Brain microvascular endothelial cell (primary cell): ENCODE results near the gene LRP6.

Experiments used
- DNase-seq: peaks from one replicate; pipeline ENCODE4 v3.0.0-alpha.2; 2020
- H3K27ac ChIP-seq: fragments of 250-450 bp; sonication (Bioruptor Pico); 2 replicates; pipeline ENCODE4 v1.5.1; 2020; ENCODE audit warnings: mild to moderate bottlenecking, moderate library complexity
- H3K27me3 ChIP-seq: fragments of 250-450 bp; sonication (Bioruptor Pico); replicated peaks from 2 replicates; pipeline ENCODE4 v1.5.1; 2020; ENCODE audit warnings: mild to moderate bottlenecking
- H3K36me3 ChIP-seq: fragments of 250-450 bp; sonication (Bioruptor Pico); replicated peaks from 2 replicates; pipeline ENCODE4 v1.5.1; 2020; ENCODE audit warnings: mild to moderate bottlenecking
- H3K4me3 ChIP-seq: 2 replicates; pipeline ENCODE4 v1.5.1; 2011; ENCODE audit warnings: low read depth, mild to moderate bottlenecking, control low read depth, low read length, moderate library complexity
- CTCF ChIP-seq: IDR thresholded peaks from 2 replicates; pipeline ENCODE4 v1.5.1; 2011; ENCODE audit warnings: low read depth, mild to moderate bottlenecking, moderate library complexity, low read length, control low read depth, inconsistent platforms; ENCODE audit errors: missing control alignments
- in situ Hi-C: cut with HindIII; loops from 2 replicates; pipeline ENCODE4 v1.10.0; 2017; ENCODE audit warnings: low sequenced_read_pairs, low pct_ligation_motif_present

The LRP6 gene

GRCh38 chr12:12099102-12099501, 167.7 kb downstream of the LRP6 start:
- Histone ChIP-seq H3K36me3 (no peaks in the 10 kb centered on the region), H3K4me3 (no peak overlapping the region), H3K27ac (no peak overlapping the region), H3K27me3 (no peaks in the 10 kb centered on the region)
- DNase-seq: no peak
- in situ Hi-C loops: loop anchor here (25.0 kb wide), 1 partner anchor 238 kb away; no protein-coding TSS in a partner anchor
- TF ChIP-seq CTCF: no peak

- Histone ChIP-seq H3K27me3 (no peaks in the 10 kb centered on the region), H3K36me3 (no peaks in the 10 kb centered on the region), H3K27ac (no peak overlapping the region), H3K4me3 (no peak overlapping the region)
- DNase-seq: no peak
- in situ Hi-C loops: loop anchor here (25.0 kb wide), 1 partner anchor 239 kb away; no protein-coding TSS in a partner anchor
- TF ChIP-seq CTCF: no peak
Measured at GRCh38 chr12:12098691-12099015, 168.2 kb downstream of the LRP6 start.

- Histone ChIP-seq H3K36me3 (no peaks in the 10 kb centered on the region), H3K27ac (no peak overlapping the region), H3K27me3 (no peaks in the 10 kb centered on the region), H3K4me3 (no peak overlapping the region)
- DNase-seq: no peak
- no peak for TF ChIP-seq CTCF
- in situ Hi-C loops: loop anchor here (25.0 kb wide), 1 partner anchor 239 kb away; no protein-coding TSS in a partner anchor
Measured at GRCh38 chr12:12097891-12098690, 168.8 kb downstream of the LRP6 start.

- Histone ChIP-seq H3K27me3 (no peaks in the 10 kb centered on the region), H3K36me3 (no peaks in the 10 kb centered on the region), H3K27ac (no peak overlapping the region), H3K4me3 (no peak overlapping the region)
- TF ChIP-seq CTCF: no peak
- DNase-seq: peak; percentile 74
- in situ Hi-C loops: loop anchor here (25.0 kb wide), 1 partner anchor 242 kb away; no protein-coding TSS in a partner anchor
Measured at GRCh38 chr12:12095021-12095420, 171.8 kb downstream of the LRP6 start.

GRCh38 chr12:12094481-12094880, 172.4 kb downstream of the LRP6 start:
- TF ChIP-seq CTCF: no peak
- H3K27ac ChIP-seq: peak overlapping the region; percentile 64
- DNase-seq: no peak
- no peaks in the 10 kb centered on the region for H3K36me3 ChIP-seq
- in situ Hi-C loops: loop anchor here (25.0 kb wide), 1 partner anchor 243 kb away; no protein-coding TSS in a partner anchor
- H3K4me3 ChIP-seq: no peak overlapping the region
- no peaks in the 10 kb centered on the region for H3K27me3 ChIP-seq
